GM12801 (cell line): ENCODE data around the gene CAMTA1.

Experiments used
- TF ChIP-seq, protein P1 (sequence below): IDR thresholded peaks from one replicate; pipeline ENCODE4 v1.5.1; 2011; ENCODE audit warnings: control low read depth; ENCODE audit not compliant: insufficient read length; ENCODE audit errors: extremely low read depth

Gene CAMTA1

DNA sequence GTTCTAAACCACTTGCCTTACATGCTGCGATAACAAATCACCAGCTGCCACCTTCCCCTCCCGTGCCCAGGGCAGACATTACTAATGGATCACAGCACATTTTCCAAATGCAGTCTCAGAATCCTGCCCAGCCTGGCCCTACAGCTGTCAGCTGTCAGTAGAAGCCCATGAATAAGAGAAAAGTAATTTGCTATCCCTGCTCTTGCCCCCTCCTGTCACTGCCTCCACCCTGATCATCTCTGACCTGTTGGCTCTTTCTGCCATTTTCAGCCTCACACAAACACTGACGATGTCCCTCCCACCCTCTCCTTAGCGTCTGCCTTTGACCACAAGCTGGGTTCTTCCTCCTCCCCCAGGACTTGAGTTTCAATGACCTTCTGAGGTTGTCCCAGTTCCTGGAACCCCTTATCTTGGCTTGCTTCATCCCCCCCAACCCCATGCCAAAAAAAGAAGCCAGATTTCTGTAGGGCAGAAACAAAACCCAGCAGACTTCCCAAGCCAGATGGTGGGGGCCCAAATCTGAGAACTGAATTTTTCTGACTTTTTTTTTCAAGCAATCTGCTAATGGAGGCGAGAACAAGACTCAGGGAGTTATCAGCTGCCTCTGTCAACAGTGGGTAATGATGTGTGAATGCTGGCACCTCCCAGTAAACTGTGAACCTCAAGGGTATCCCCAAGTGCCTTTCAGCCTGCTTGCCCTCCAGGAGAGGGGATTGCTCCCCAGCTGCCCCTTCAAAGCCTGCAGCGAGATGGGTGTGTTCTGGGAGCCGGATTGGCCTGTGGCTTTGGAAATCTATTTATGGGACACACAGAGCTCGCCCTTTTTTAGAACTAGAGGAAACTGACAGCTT, 769.4 kb downstream of the CAMTA1 start:
- TF ChIP-seq, protein P1, sequence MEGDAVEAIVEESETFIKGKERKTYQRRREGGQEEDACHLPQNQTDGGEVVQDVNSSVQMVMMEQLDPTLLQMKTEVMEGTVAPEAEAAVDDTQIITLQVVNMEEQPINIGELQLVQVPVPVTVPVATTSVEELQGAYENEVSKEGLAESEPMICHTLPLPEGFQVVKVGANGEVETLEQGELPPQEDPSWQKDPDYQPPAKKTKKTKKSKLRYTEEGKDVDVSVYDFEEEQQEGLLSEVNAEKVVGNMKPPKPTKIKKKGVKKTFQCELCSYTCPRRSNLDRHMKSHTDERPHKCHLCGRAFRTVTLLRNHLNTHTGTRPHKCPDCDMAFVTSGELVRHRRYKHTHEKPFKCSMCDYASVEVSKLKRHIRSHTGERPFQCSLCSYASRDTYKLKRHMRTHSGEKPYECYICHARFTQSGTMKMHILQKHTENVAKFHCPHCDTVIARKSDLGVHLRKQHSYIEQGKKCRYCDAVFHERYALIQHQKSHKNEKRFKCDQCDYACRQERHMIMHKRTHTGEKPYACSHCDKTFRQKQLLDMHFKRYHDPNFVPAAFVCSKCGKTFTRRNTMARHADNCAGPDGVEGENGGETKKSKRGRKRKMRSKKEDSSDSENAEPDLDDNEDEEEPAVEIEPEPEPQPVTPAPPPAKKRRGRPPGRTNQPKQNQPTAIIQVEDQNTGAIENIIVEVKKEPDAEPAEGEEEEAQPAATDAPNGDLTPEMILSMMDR, result no peak

DNA sequence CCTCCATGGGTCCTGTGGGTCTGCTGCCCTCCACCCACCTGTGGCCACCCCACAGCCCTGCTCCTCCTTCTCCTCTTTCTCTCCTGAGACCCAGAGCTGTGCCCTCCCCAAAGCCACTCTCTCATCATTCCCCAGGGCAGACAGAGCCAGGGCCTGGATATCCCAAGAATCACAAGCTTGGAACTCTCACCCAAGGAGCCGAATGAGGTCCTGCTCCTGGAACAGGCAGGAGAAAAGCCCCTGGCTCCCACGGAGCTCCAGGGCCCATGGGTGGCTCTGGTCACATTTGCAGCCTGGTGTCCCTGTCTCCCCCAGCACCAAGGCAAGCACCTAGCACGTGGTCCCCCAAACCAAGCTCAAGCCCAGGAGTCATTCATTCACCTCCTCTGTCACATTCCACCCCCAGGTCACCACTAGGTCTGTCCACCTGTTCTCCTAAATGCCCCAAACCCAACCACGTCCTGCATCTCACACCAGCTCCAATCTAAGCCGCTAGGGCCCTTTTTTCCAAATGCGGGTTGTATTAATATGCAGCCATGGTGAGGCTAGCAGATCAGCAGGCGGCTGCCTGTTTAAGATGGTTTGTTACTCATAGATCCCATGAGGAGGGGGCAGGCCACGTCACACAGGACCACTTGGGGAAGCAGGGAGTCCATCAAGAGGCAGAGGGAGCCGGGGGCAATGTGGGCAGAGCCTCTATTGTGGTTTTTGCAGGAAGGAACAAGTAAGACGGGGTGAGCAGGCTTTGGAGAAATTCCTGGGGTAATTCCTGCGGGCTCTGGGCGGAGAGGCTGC, 770.3 kb downstream of the CAMTA1 start:
- TF ChIP-seq, protein P1, result no peak

DNA sequence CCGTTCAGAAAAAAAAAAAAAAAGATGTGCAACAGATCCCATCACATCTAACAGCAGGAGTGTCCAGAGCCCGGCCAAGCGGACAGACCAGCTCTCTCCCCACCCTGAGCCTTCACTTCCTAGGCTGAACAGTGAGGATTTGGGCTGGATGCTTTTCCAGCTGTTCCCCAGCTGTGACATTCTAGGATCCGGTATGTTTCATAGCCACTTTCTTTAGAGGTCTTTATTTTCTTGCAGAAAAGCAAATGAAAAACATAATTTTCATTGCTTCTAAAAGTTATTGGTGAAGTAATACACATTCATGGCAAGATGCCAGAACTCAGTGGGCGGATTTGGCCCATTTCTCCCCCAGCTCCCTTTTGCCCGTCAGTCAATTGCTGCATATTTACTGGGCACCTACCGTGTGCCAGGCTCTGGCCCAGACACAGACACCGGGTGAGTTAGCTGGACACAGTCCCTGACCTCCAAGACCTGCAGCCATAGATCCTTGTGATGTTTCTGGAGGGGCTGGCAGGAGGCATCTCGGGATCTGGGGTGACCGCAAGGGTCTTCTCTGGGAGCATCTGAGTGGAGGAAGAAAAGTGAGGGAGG, 772.1 kb downstream of the CAMTA1 start:
- TF ChIP-seq, protein P1, result no peak

DNA sequence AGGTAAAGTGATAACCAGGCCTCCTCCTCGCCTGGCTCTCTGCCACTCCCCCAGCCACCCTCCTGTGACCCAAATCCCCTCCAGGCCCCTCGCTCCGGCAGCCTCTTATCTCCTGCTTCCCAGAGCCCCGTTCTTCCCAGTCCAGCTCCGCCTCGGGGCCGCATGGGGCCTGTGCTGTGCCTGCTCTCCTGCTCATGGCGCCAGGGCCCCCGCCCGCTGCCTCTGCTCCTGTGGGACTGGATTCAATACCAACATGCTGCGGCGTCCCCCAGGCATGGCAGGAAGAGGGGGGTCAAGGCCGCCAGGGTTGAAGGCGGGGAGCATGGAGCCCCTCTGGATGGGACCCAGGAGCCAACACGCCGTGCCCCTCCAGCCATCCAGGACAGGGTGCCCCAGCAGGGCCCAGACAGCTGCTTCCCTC, 772.8 kb downstream of the CAMTA1 start:
- TF ChIP-seq, protein P1, result no peak

DNA sequence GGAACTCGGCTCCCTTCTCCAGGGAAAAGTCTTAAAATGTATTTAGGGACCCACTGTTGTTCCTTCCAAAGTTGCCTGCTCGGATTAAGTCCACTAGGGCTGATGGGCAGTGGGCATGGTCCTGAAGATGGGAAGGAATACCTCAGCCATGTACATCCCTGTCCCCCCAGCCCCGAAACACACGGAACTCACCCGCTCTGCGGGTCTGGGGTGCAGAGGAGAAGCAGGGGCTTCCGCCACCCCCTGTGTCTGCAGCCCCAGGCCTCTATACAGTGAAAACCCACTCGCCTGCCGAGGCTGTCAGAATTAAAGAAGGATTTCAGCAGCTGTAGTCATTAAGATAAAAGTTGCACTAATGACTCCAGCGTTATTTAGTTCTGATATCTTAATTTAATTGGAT, 773.2 kb downstream of the CAMTA1 start:
- TF ChIP-seq, protein P1, result no peak

DNA sequence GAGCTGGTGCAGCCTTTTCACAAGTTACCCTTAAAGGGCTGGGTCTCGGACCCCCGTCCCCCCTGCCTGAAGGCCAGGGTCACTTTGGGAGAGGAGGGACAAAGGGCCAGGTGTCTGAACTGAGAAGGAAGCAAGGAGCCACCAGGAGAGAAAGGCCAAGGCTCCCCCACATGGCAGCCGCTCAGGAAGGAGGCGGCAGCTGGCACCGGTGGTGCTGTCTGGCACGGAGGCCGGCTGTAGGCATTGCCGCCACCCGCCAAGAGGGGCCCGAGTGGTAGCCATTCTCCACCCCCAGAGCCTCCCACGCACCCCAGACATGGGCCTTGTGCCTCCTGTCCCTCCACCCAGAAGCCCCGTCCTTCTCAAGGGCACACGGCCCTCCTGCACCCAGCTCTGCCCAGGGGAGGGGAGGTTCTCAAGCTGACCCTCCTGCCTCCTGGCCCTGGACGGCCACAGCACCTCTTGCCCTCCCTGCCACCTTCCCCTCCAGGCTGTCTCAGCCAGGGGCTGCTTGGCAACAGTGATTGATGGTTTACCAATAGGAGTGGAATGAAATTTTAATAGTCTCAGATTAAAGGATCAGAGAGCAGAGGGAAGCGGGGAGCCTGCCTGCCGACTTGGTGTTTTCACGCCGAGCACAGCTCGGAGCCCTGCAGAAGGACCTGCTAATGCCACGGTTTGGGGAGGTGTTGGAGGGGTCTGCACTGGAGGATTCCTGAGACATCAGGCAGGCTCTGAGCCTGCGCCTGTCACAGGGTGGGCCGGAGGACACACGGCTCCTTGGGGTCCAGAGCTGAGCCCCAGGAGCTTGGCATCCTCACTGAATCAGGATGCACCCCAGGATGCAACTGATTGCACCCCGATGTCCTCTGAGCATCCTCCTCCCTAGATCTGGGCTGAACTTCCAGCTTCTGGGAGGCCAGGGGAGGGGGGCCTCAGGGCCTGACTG, 773.9 kb downstream of the CAMTA1 start:
- TF ChIP-seq, protein P1, result no peak
